Fibroblast of lung (primary cell): ENCODE results near the gene MOBP. TPM values are rescaled to one million over a fixed set of nuclear protein-coding genes. Genes with fewer than 3 reads are reported as not detected.
"Not testable (repeated sequence)": the region's sequence is repeated elsewhere in the genome, so short reads cannot be mapped to it uniquely, and the experiment has no call there.

Experiments used
- DNase-seq, 2 donors: peaks; one replicate each; pipeline versions ENCODE4 v3.0.0 to v3.0.0-alpha.2; 2010; ENCODE audit warnings: low read depth in 2 of 2
- H2AFZ ChIP-seq: 2 replicates; pipeline ENCODE4 v1.5.1; 2012; ENCODE audit warnings: low read length, control low read depth, inconsistent platforms
- H3K27ac ChIP-seq: 2 replicates; pipeline ENCODE4 v1.5.1; 2011; ENCODE audit warnings: low read length, control low read depth; ENCODE audit not compliant: insufficient read depth
- H3K27me3 ChIP-seq: 2 replicates; pipeline ENCODE4 v1.5.1; 2011; ENCODE audit warnings: mild to moderate bottlenecking, low read length; ENCODE audit not compliant: control insufficient read depth, insufficient read depth
- H3K36me3 ChIP-seq: 2 replicates; pipeline ENCODE4 v1.5.1; 2011; ENCODE audit warnings: low read length; ENCODE audit not compliant: control insufficient read depth, insufficient read depth
- H3K4me1 ChIP-seq: 2 replicates; pipeline ENCODE4 v1.5.1; 2011; ENCODE audit warnings: low read length; ENCODE audit not compliant: control insufficient read depth, insufficient read depth; ENCODE audit errors: extremely low read depth
- H3K4me2 ChIP-seq: 2 replicates; pipeline ENCODE4 v1.5.1; 2011; ENCODE audit warnings: low read length, control low read depth; ENCODE audit not compliant: insufficient read depth; ENCODE audit errors: extremely low read depth
- H3K4me3 ChIP-seq, 4 experiments: fragments of 200-600 bp in 1 of 4; sonication (generic) in 1 of 4; replicated peaks in 1 of 4; 2 replicates each; pipeline ENCODE4 v1.5.1; 2011 to 2016; ENCODE audit warnings: low read length in 4 of 4, low read depth in 3 of 4, mild to moderate bottlenecking in 3 of 4, control low read depth in 2 of 4, inconsistent platforms in 1 of 4, mixed read lengths in 1 of 4; ENCODE audit not compliant: insufficient read depth in 1 of 4; ENCODE audit errors: control extremely low read depth in 1 of 4
- H3K79me2 ChIP-seq: 2 replicates; pipeline ENCODE4 v1.5.1; 2012; ENCODE audit warnings: mild to moderate bottlenecking, low read length, inconsistent platforms; ENCODE audit not compliant: control insufficient read depth, insufficient read depth
- H3K9ac ChIP-seq: 2 replicates; pipeline ENCODE4 v1.5.1; 2011; ENCODE audit warnings: mild to moderate bottlenecking, low read length, control low read depth; ENCODE audit not compliant: insufficient read depth
- H3K9me3 ChIP-seq: 2 replicates; pipeline ENCODE4 v1.5.1; 2012; ENCODE audit warnings: low read depth, low read length; ENCODE audit not compliant: control insufficient read depth, insufficient read depth
- H4K20me1 ChIP-seq: 2 replicates; pipeline ENCODE4 v1.5.1; 2011; ENCODE audit warnings: low read length; ENCODE audit not compliant: control insufficient read depth, insufficient read depth; ENCODE audit errors: extremely low read depth
- CTCF ChIP-seq, 2 donors: IDR thresholded peaks in 1 of 2; conservative IDR thresholded peaks in 1 of 2; 1 replicate in 1 of 2; 2 replicates in 1 of 2; pipeline ENCODE4 v1.5.1; 2011 to 2012; ENCODE audit warnings: low read length in 2 of 2, control low read depth in 1 of 2, inconsistent platforms in 1 of 2, low read depth in 1 of 2, mild to moderate bottlenecking in 1 of 2
- EZH2 ChIP-seq: IDR thresholded peaks from 2 replicates; pipeline ENCODE4 v1.5.1; 2012; ENCODE audit warnings: low read length, control low read depth, mild to moderate bottlenecking; ENCODE audit errors: missing control alignments
- polyA plus RNA-seq, 2 donors: library from polyadenylated mRNA; depleted of rRNA in 1 of 2; stranded (reverse) in 1 of 2; unstranded in 1 of 2; fragments of >200 nt; gene quantifications; 2 replicates each; pipeline ENCODE4 v1.2.1, GENCODE V29; 2011 to 2012; ENCODE audit warnings: missing spikeins in 1 of 2
- total RNA-seq: library from RNA; depleted of rRNA; stranded (reverse); fragments of >200 nt; gene quantifications from 2 replicates; pipeline ENCODE4 v1.2.1, GENCODE V29; 2014

MOBP gene
- total and polyA plus RNA-seq, 2 donors (not counting 1 experiment from before 2014, with no cell fraction given), result not detected

- H3K9me3 ChIP-seq, result no peaks in the 10 kb centered on the region
- no peaks in the 10 kb centered on the region for H3K36me3 ChIP-seq
- TF ChIP-seq CTCF (conservative IDR thresholded peaks at IDR 0.05 in 1 of 2, IDR thresholded peaks at IDR 0.05 in 1 of 2; ENCODE audit: low read depth in 1 of 2, low read length in 2 of 2) (no peak), EZH2 (no peak)
- no peak overlapping the region for H3K4me2 ChIP-seq
- no peak overlapping the region for H2AFZ ChIP-seq
- no peak overlapping the region for H3K27ac ChIP-seq
- no peak for DNase-seq
- no peaks in the 10 kb centered on the region for H4K20me1 ChIP-seq
- no peak overlapping the region for H3K4me3 ChIP-seq
- no peaks in the 10 kb centered on the region for H3K27me3 ChIP-seq
- no peaks in the 10 kb centered on the region for H3K79me2 ChIP-seq
- H3K4me1 ChIP-seq, result no peaks in the 10 kb centered on the region
- no peak overlapping the region for H3K9ac ChIP-seq
Measured at GRCh38 chr3:39456159-39456558, 11.3 kb upstream of the MOBP start.

- no peak overlapping the region for H3K27ac ChIP-seq
- no peak overlapping the region for H2AFZ ChIP-seq
- DNase-seq, result no peak
- H3K9ac ChIP-seq, result no peak overlapping the region
- no peaks in the 10 kb centered on the region for H4K20me1 ChIP-seq
- H3K4me3 ChIP-seq, result no peak overlapping the region
- TF ChIP-seq EZH2 (no peak), CTCF (conservative IDR thresholded peaks at IDR 0.05 in 1 of 2, IDR thresholded peaks at IDR 0.05 in 1 of 2; ENCODE audit: low read depth in 1 of 2, low read length in 2 of 2) (no peak)
- H3K4me1 ChIP-seq, result no peaks in the 10 kb centered on the region
- no peaks in the 10 kb centered on the region for H3K36me3 ChIP-seq
- no peaks in the 10 kb centered on the region for H3K79me2 ChIP-seq
- no peaks in the 10 kb centered on the region for H3K9me3 ChIP-seq
- H3K4me2 ChIP-seq, result no peak overlapping the region
- H3K27me3 ChIP-seq, result no peaks in the 10 kb centered on the region
Measured at GRCh38 chr3:39457361-39457760, 10.1 kb upstream of the MOBP start.

- not testable (repeated sequence) for DNase-seq, H4K20me1 ChIP-seq, H3K27ac ChIP-seq, H3K4me3 ChIP-seq, H3K4me1 ChIP-seq, H3K9me3 ChIP-seq, H3K27me3 ChIP-seq, H2AFZ ChIP-seq, H3K79me2 ChIP-seq, H3K9ac ChIP-seq, H3K4me2 ChIP-seq, H3K36me3 ChIP-seq
Measured at GRCh38 chr3:39458579-39458978, 8.9 kb upstream of the MOBP start.
